Parathyroid adenoma (tissue), 2 donors: ENCODE results near the gene ACTN2.

Experiments used
- H2AFZ ChIP-seq: fragments of 300-600 bp; sonication (generic); one replicate; pipeline ENCODE4 v1.7.0; 2017; ENCODE audit warnings: antibody characterized with exemption, mild to moderate bottlenecking
- H3K27ac ChIP-seq: fragments of 300-600 bp; sonication (generic); one replicate; pipeline ENCODE4 v1.7.0; 2017
- H3K27me3 ChIP-seq: fragments of 300-600 bp; sonication (generic); one replicate; pipeline ENCODE4 v1.7.0; 2017; ENCODE audit warnings: low read length; ENCODE audit not compliant: control insufficient read depth, insufficient read depth
- H3K36me3 ChIP-seq: fragments of 300-600 bp; sonication (generic); one replicate; pipeline ENCODE4 v1.7.0; 2017; ENCODE audit warnings: low read length; ENCODE audit not compliant: control insufficient read depth, insufficient read depth
- H3K4me1 ChIP-seq: fragments of 300-600 bp; sonication (generic); one replicate; pipeline ENCODE4 v1.7.0; 2017; ENCODE audit warnings: control low read depth
- H3K4me2 ChIP-seq: fragments of 300-600 bp; sonication (generic); one replicate; pipeline ENCODE4 v1.7.0; 2017; ENCODE audit warnings: low read length
- H3K4me3 ChIP-seq: fragments of 300-600 bp; sonication (generic); one replicate; pipeline ENCODE4 v1.7.0; 2017; ENCODE audit warnings: low read depth, low read length
- H3K79me2 ChIP-seq: fragments of 300-600 bp; sonication (generic); one replicate; pipeline ENCODE4 v1.7.0; 2017; ENCODE audit warnings: control low read depth
- H3K9ac ChIP-seq: fragments of 300-600 bp; sonication (generic); one replicate; pipeline ENCODE4 v1.7.0; 2017; ENCODE audit warnings: mild to moderate bottlenecking
- H3K9me3 ChIP-seq: fragments of 300-600 bp; sonication (generic); one replicate; pipeline ENCODE4 v1.7.0; 2017; ENCODE audit warnings: low read length; ENCODE audit not compliant: control insufficient read depth
- TF ChIP-seq, protein P1 (sequence below): fragments of 300-600 bp; sonication (generic); IDR thresholded peaks from one replicate; pipeline ENCODE4 v1.7.0; 2017; ENCODE audit warnings: antibody characterized with exemption, mild to moderate bottlenecking
- donor health status: primary hyperparathyroidism.

The ACTN2 gene

DNA sequence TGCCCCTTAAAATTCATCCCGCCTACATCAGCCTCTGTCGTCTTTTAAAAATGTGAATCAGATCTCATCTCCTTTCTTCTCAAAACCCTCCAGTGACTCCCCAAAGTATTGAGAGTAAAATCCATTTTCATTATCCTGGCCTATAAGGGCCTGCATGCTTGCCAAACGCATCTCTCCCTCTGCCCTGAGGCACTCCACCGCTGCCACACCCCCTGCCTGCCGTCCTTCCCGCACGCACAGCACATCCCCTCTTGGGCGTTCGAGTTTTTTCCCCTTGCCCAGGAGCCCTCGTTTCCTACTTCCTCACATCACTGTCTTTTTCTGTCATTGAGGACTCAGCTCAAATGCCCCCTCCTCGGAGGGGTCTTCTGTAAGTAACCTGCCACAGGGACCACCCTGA, 55.5 kb downstream of the ACTN2 start:
- Histone ChIP-seq H3K4me1 (no peaks in the 10 kb centered on the region), H3K79me2 (no peaks in the 10 kb centered on the region), H3K9me3 (no peaks in the 10 kb centered on the region), H3K27me3 (no peaks in the 10 kb centered on the region), H2AFZ (no peak overlapping the region), H3K9ac (no peak overlapping the region), H3K36me3 (no peaks in the 10 kb centered on the region), H3K4me2 (no peak overlapping the region), H3K4me3 (no peak overlapping the region), H3K27ac (no peak overlapping the region)
- TF ChIP-seq, protein P1, sequence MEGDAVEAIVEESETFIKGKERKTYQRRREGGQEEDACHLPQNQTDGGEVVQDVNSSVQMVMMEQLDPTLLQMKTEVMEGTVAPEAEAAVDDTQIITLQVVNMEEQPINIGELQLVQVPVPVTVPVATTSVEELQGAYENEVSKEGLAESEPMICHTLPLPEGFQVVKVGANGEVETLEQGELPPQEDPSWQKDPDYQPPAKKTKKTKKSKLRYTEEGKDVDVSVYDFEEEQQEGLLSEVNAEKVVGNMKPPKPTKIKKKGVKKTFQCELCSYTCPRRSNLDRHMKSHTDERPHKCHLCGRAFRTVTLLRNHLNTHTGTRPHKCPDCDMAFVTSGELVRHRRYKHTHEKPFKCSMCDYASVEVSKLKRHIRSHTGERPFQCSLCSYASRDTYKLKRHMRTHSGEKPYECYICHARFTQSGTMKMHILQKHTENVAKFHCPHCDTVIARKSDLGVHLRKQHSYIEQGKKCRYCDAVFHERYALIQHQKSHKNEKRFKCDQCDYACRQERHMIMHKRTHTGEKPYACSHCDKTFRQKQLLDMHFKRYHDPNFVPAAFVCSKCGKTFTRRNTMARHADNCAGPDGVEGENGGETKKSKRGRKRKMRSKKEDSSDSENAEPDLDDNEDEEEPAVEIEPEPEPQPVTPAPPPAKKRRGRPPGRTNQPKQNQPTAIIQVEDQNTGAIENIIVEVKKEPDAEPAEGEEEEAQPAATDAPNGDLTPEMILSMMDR: no peak

DNA sequence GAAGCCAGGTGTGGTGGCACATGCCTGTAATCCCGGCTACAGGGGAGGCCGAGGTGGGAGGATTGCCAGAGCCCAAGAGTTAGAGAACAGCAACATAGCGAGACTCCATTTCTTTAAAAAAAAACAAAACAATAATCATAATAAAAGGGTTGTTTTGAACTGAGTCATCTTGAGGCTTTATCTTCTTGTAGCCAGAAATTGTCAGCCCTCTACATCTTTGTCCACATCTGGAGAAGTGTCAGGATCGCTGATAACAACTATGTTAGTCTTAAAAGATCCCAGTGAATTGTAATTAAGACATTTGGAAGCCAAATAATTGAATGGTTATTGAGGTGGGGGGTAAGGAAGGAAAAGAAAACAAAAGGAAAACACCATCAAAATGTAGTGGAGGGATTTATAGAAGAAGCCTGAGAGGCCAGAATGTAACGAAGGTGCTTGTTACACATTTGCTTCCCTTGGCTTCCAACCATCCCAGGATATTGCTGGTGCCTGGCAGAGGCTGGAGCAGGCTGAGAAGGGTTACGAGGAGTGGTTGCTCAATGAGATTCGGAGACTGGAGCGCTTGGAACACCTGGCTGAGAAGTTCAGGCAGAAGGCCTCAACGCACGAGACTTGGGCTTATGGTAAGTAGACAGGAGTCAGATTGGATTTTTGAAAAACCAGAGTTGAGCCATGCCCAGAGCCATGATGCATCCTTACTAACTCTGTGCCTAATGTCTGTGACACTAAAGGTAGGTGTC, 56.3 kb downstream of the ACTN2 start:
- no peak overlapping the region for H3K9ac ChIP-seq
- no peak overlapping the region for H2AFZ ChIP-seq
- H3K27me3 ChIP-seq: no peaks in the 10 kb centered on the region
- H3K4me1 ChIP-seq: no peaks in the 10 kb centered on the region
- no peak overlapping the region for H3K27ac ChIP-seq
- TF ChIP-seq, protein P1: no peak
- H3K36me3 ChIP-seq: no peaks in the 10 kb centered on the region
- no peak overlapping the region for H3K4me3 ChIP-seq
- H3K4me2 ChIP-seq: no peak overlapping the region
- H3K79me2 ChIP-seq: no peaks in the 10 kb centered on the region
- no peaks in the 10 kb centered on the region for H3K9me3 ChIP-seq

DNA sequence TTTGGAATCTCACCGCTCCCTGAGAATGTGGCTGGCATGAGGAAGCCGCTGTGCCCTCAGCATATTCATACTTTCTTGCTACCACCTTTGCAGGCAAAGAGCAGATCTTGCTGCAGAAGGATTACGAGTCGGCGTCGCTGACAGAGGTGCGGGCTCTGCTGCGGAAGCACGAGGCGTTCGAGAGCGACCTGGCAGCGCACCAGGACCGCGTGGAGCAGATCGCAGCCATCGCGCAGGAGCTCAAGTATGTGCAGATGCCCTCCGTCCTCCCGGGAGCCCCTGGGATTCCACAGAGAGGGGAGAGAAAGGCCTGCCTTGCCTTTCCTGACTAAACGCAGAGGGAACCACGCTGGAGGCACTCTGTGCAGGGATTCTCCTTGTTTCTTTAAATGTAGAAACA, 58.2 kb downstream of the ACTN2 start:
- Histone ChIP-seq H3K36me3 (no peaks in the 10 kb centered on the region), H3K4me1 (no peaks in the 10 kb centered on the region), H3K27me3 (no peaks in the 10 kb centered on the region), H3K4me2 (no peak overlapping the region), H3K4me3 (no peak overlapping the region), H3K79me2 (no peaks in the 10 kb centered on the region), H3K9me3 (no peaks in the 10 kb centered on the region), H2AFZ (no peak overlapping the region), H3K9ac (no peak overlapping the region), H3K27ac (no peak overlapping the region)
- TF ChIP-seq, protein P1: no peak

DNA sequence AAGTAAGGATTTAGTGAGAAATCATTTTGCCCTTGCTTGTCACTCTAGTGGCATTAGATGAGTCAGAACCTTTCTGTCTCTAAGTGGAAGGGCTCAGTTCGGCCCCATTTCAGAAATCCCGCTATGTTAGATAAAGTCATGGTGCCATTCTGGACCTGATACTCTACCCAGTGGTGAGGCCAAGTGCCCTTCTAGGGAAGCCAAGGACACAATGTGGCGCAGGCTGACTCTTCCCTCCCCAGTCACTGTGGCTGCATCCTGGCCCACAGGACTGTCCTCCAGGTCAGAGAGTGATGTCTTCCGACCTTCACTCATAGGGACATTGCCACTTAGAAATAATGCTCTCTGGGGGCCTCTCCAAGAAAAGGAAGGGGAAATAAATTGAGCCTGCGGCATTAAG, 60.5 kb downstream of the ACTN2 start:
- TF ChIP-seq, protein P1: no peak
- Histone ChIP-seq H3K9ac (no peak overlapping the region), H3K4me3 (no peak overlapping the region), H3K4me1 (no peaks in the 10 kb centered on the region), H3K9me3 (no peaks in the 10 kb centered on the region), H3K36me3 (no peaks in the 10 kb centered on the region), H2AFZ (no peak overlapping the region), H3K27ac (no peak overlapping the region), H3K4me2 (no peak overlapping the region), H3K79me2 (no peaks in the 10 kb centered on the region), H3K27me3 (no peaks in the 10 kb centered on the region)
